HCT116 (cell line): ENCODE results near the gene PRKN. TPM values are rescaled to one million over a fixed set of nuclear protein-coding genes. Genes with fewer than 3 reads are reported as not detected.

Experiments
- ATAC-seq: fragments of 200-7000 bp; cut with Tn5 transposase; 2 replicates; pipeline ENCODE4 v1.9.1; 2020; ENCODE audit warnings: mild to moderate bottlenecking, moderate library complexity
- BruUV-seq: library from RNA; stranded (reverse); fragments of 400-500 nt; replicated peaks from 2 replicates; lab custom pipeline; 2021; lab: Mats Ljungman, UMichigan
- CTCF ChIA-PET: fragments of 300-600 bp; sonication (Branson Sonifier 250); formaldehyde crosslinking; loops from one replicate; lab custom pipeline; 2021; ENCODE audit warnings: antibody characterized with exemption; lab: Charles Lee
- POLR2A ChIA-PET: fragments of 300-600, 350-600 bp; sonication (Branson Sonifier 250); formaldehyde crosslinking; loops from one replicate; lab custom pipeline; 2021; ENCODE audit warnings: antibody characterized with exemption; lab: Charles Lee
- RAD21 ChIA-PET, 2 experiments: fragments of 300-600 bp; sonication (Branson Sonifier 250); formaldehyde crosslinking; loops; one replicate each; lab custom pipeline; 2023; ENCODE audit warnings: low total read pairs in 2 of 2; ENCODE audit not compliant: uncharacterized antibody in 2 of 2, unreplicated experiment in 2 of 2, low non-redundant PET in 1 of 2; lab: Charles Lee
- DNase-seq: peaks from one replicate; pipeline ENCODE4 v3.0.0-alpha.2; 2010; ENCODE audit warnings: low read depth, low spot score
- H2AFZ ChIP-seq: fragments of 200-600 bp; shearing (Covaris generic), sonication (generic); 2 replicates; pipeline ENCODE4 v1.6.1; 2017; ENCODE audit warnings: low read depth, mixed run types, mixed read lengths, antibody characterized with exemption, low read length; ENCODE audit not compliant: poor library complexity, severe bottlenecking
- H3K27ac ChIP-seq: 2 replicates; pipeline ENCODE4 v1.5.1; 2012; ENCODE audit warnings: low read depth, low read length
- H3K27me3 ChIP-seq: fragments of 200-600 bp; sonication (generic); 2 replicates; pipeline ENCODE4 v1.6.1; 2016; ENCODE audit warnings: mixed run types, low read length, mixed read lengths; ENCODE audit not compliant: insufficient read depth
- H3K36me3 ChIP-seq, 2 experiments: fragments of 200-500 bp in 1 of 2; fragments of 200-600 bp in 1 of 2; sonication (Bioruptor generic) in 1 of 2; sonication (generic) in 1 of 2; 2 replicates each; pipeline versions ENCODE4 v1.5.1 to v1.6.1; 2014 to 2016; ENCODE audit warnings: low read length in 2 of 2, inconsistent platforms in 1 of 2, mixed read lengths in 1 of 2, mixed run types in 1 of 2; ENCODE audit not compliant: insufficient read depth in 2 of 2, control insufficient read depth in 1 of 2
- H3K4me1 ChIP-seq, 2 experiments: fragments of 200-600 bp in 1 of 2; sonication (generic) in 1 of 2; 2 replicates each; pipeline versions ENCODE4 v1.5.1 to v1.6.1; 2012 to 2017; ENCODE audit warnings: low read length in 2 of 2, inconsistent platforms in 1 of 2, mild to moderate bottlenecking in 1 of 2, mixed read lengths in 1 of 2, mixed run types in 1 of 2, moderate library complexity in 1 of 2; ENCODE audit not compliant: insufficient read depth in 2 of 2, control insufficient read depth in 1 of 2
- H3K4me2 ChIP-seq: fragments of 200-600 bp; sonication (generic); 2 replicates; pipeline ENCODE4 v1.6.1; 2017; ENCODE audit warnings: mixed run types, low read length, mixed read lengths
- H3K4me3 ChIP-seq, 2 experiments: fragments of 200-600 bp in 1 of 2; sonication (generic) in 1 of 2; replicated peaks in 1 of 2; 2 replicates each; pipeline ENCODE4 v1.5.1; 2011 to 2016; ENCODE audit warnings: low read length in 2 of 2, control low read depth in 1 of 2, low read depth in 1 of 2, mild to moderate bottlenecking in 1 of 2, mixed read lengths in 1 of 2, mixed run types in 1 of 2
- H3K79me2 ChIP-seq: fragments of 200-600 bp; sonication (generic); 2 replicates; pipeline ENCODE4 v1.6.1; 2017; ENCODE audit warnings: mild to moderate bottlenecking, mixed run types, low read length, moderate library complexity, mixed read lengths; ENCODE audit not compliant: insufficient read depth
- H3K9ac ChIP-seq: fragments of 200-600 bp; sonication (generic); 2 replicates; pipeline ENCODE4 v1.6.1; 2016; ENCODE audit warnings: low read length, mixed read lengths
- H3K9me2 ChIP-seq: fragments of 200-600 bp; sonication (generic), shearing (Covaris generic); 2 replicates; pipeline ENCODE4 v1.6.1; 2017; ENCODE audit warnings: mixed run types, mild to moderate bottlenecking, moderate library complexity; ENCODE audit not compliant: insufficient read depth
- H3K9me3 ChIP-seq, 2 experiments: fragments of 200-500 bp in 1 of 2; fragments of 200-600 bp in 1 of 2; sonication (Bioruptor generic) in 1 of 2; sonication (generic) in 1 of 2; 2 replicates each; pipeline ENCODE4 v1.6.1; 2014 to 2017; ENCODE audit warnings: low read length in 2 of 2, mixed read lengths in 2 of 2, inconsistent platforms in 1 of 2, low read depth in 1 of 2, mild to moderate bottlenecking in 1 of 2, mixed run types in 1 of 2, moderate library complexity in 1 of 2; ENCODE audit not compliant: control insufficient read depth in 1 of 2, insufficient read depth in 1 of 2
- H4K20me1 ChIP-seq: fragments of 200-600 bp; sonication (generic), shearing (Covaris generic); 2 replicates; pipeline ENCODE4 v1.6.1; 2017; ENCODE audit warnings: mixed run types, mild to moderate bottlenecking, moderate library complexity; ENCODE audit not compliant: insufficient read depth
- ATF3 ChIP-seq: IDR thresholded peaks from 2 replicates; pipeline ENCODE4 v1.6.1; 2012
- CTCF ChIP-seq, 3 experiments: fragments of 200-600 bp in 1 of 3; sonication (generic) in 1 of 3; IDR thresholded peaks in 2 of 3; conservative IDR thresholded peaks in 1 of 3; 2 replicates each; pipeline ENCODE4 v1.5.1; 2012 to 2017; ENCODE audit warnings: low read depth in 2 of 3, low read length in 2 of 3, antibody characterized with exemption in 1 of 3, borderline replicate concordance in 1 of 3, control low read depth in 1 of 3, mild to moderate bottlenecking in 1 of 3, mixed read lengths in 1 of 3, mixed run types in 1 of 3, moderate library complexity in 1 of 3; ENCODE audit not compliant: insufficient read depth in 1 of 3
- ELF1 ChIP-seq: IDR thresholded peaks from 2 replicates; pipeline ENCODE4 v1.6.1; 2012; ENCODE audit warnings: low read depth, borderline replicate concordance
- FOSL1 ChIP-seq: IDR thresholded peaks from 2 replicates; pipeline ENCODE4 v1.6.1; 2012; ENCODE audit warnings: low read depth
- SIN3A ChIP-seq: IDR thresholded peaks from 2 replicates; pipeline ENCODE4 v1.6.1; 2012; ENCODE audit warnings: low read depth
- YY1 ChIP-seq: IDR thresholded peaks from 2 replicates; pipeline ENCODE4 v1.6.1; 2011; ENCODE audit warnings: low read length, low read depth, moderate library complexity, mild to moderate bottlenecking; ENCODE audit not compliant: insufficient replicate concordance; ENCODE audit errors: extremely low read depth
- ZBTB33 ChIP-seq: IDR thresholded peaks from 2 replicates; pipeline ENCODE4 v1.6.1; 2011; ENCODE audit warnings: mild to moderate bottlenecking, low read length, moderate library complexity; ENCODE audit not compliant: insufficient replicate concordance; ENCODE audit errors: extremely low read depth
- intact Hi-C: fragments of 100-400 bp; cut with micrococcal nuclease; formaldehyde crosslinking; loops from 2 replicates; pipeline ENCODE4 v1.10.0; 2022
- total RNA-seq: library from RNA; stranded (reverse); gene quantifications from one replicate; pipeline ENCODE4 v1.2.1, GENCODE V29; 2021; ENCODE audit not compliant: unreplicated experiment

PRKN gene
- total RNA-seq, 1 experiment from 2014 or later = 2.6 TPM

- TF ChIP-seq FOSL1 = no peak
- TF ChIP-seq ELF1 = no peak
Measured at GRCh38 chr6:161493576-161494118, 1233.9 kb downstream of the PRKN start (continued).

- ChIA-PET RAD21 (no interaction called here), CTCF (no interaction called here), POLR2A (no interaction called here)
- no peak overlapping the region for H3K9ac ChIP-seq
- H3K27ac ChIP-seq = no peak overlapping the region
- H3K36me3 ChIP-seq = no peaks in the 10 kb centered on the region
- ATAC-seq (no peak), DNase-seq (no peak)
- H4K20me1 ChIP-seq = no peaks in the 10 kb centered on the region
- BruUV-seq = no TSS peak
- no peaks in the 10 kb centered on the region for H3K79me2 ChIP-seq
- H3K9me2 ChIP-seq = no peaks in the 10 kb centered on the region
- H3K4me3 ChIP-seq = no peak overlapping the region
- H3K9me3 ChIP-seq = no peaks in the 10 kb centered on the region
- H3K4me2 ChIP-seq = no peak overlapping the region
- intact Hi-C loops = no loop called here
- H3K27me3 ChIP-seq = no peaks in the 10 kb centered on the region
- TF ChIP-seq SIN3A (no peak), ATF3 (no peak), ZBTB33 (no peak), YY1 (no peak), CTCF (IDR thresholded peaks at IDR 0.05 in 2 of 3, conservative IDR thresholded peaks at IDR 0.05 in 1 of 3; ENCODE audit: borderline replicate concordance in 1 of 3, insufficient read depth in 1 of 3, low read depth in 2 of 3, low read length in 2 of 3) (no peak)
- peaks cover 0 to 14% of the 10 kb centered on the region in 2 experiments for H3K4me1 ChIP-seq
- no peak overlapping the region for H2AFZ ChIP-seq
Measured at GRCh38 chr6:161489626-161490306, 1237.8 kb downstream of the PRKN start.
